IgD-negative memory B cell (primary cell): ENCODE measurements around the gene KCTD21. TPM values are rescaled to one million over a fixed set of nuclear protein-coding genes. Genes with fewer than 3 reads are reported as not detected.
"Not testable (repeated sequence)": the region's sequence is repeated elsewhere in the genome, so short reads cannot be mapped to it uniquely, and the experiment has no call there.

ENCODE experiments used
- H3K27ac Mint-ChIP-seq, 3 donors: one replicate each; pipeline ENCODE4 v1.8.0; 2020 to 2022; ENCODE audit warnings: mild to moderate bottlenecking in 3 of 3, mixed read lengths in 3 of 3, moderate library complexity in 1 of 3
- H3K27me3 Mint-ChIP-seq: one replicate; pipeline ENCODE4 v1.8.0; 2021; ENCODE audit warnings: mixed read lengths
- H3K36me3 Mint-ChIP-seq: one replicate; pipeline ENCODE4 v1.8.0; 2020; ENCODE audit warnings: mild to moderate bottlenecking, mixed read lengths
- H3K4me1 Mint-ChIP-seq, 3 donors: one replicate each; pipeline ENCODE4 v1.8.0; 2020 to 2022; ENCODE audit warnings: mixed read lengths in 3 of 3, mild to moderate bottlenecking in 1 of 3
- H3K4me3 Mint-ChIP-seq, 4 donors: one replicate each; pipeline ENCODE4 v1.8.0; 2020 to 2022; ENCODE audit warnings: mild to moderate bottlenecking in 4 of 4, mixed read lengths in 4 of 4, moderate library complexity in 3 of 4
- H3K9me3 Mint-ChIP-seq, 3 donors: one replicate each; pipeline ENCODE4 v1.8.0; 2020 to 2021; ENCODE audit warnings: mixed read lengths in 3 of 3, mild to moderate bottlenecking in 1 of 3
- polyA plus RNA-seq: library from polyadenylated mRNA; unstranded; fragments of 300-500 nt; fragmentation: Illumina TruSeq; gene quantifications from one replicate; pipeline ENCODE4 v1.2.3, GENCODE V29; 2021

KCTD21 gene, protein sequence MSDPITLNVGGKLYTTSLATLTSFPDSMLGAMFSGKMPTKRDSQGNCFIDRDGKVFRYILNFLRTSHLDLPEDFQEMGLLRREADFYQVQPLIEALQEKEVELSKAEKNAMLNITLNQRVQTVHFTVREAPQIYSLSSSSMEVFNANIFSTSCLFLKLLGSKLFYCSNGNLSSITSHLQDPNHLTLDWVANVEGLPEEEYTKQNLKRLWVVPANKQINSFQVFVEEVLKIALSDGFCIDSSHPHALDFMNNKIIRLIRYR
- polyA plus RNA-seq, result 1.9 TPM

DNA sequence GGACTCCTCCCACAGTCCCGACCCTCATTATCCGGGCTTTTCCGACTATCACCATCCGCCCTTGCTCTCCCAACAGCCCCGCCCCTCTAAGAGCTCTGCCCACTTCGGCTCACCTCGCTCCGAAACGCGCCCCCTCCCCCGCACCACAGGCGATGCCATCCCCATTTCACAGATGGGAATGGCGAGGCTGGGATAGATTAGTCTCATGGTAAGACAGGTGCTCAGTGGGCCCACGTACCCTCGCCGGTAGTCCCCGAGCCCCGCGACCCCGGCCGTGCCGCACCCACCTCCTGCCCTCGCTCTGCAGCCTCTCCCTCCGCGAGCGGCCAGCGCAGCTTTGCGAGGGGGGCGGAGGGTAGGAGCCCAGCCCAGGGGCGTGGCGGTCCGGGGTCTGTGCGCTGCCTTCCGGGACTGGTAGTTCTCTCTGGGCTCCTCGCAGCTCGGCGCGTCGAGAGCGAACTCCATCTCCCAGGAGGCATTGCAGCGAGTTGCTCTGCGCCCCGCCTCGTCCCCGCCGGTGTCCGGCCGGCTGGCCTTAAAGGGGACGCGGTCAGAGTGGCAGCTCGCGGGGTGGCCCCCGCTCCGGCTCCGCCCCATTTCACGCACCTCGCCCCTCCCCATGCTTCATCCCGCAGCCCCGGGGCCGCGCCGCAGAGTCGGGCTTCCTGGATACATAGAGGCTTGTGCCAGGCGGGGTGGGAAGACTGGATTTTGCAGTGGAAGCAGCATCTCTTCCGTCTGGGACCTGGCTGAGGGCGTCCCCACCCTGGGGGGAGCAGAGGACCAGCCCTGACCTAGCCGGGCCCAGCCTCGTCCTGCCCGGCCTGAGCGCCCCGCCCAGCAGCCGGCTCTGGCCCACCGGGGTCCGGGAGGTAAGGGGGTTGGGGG lies at the start of gene KCTD21, which contains the start of gene USP35:
TSS of gene KCTD21 (minus strand) at position 341 of the 888 bp plus-strand sequence. CDS start 14,072 bp downstream, outside the sequence.
TSS of gene USP35 (plus strand) at position 634 of the 888 bp plus-strand sequence. CDS start 7,327 bp downstream, outside the sequence.
- Mint-ChIP-seq H3K36me3 (peaks cover 5% of the 10 kb centered on the region), H3K27me3 (no peaks in the 10 kb centered on the region), H3K4me3 (peak within 1 kb of the TSS; percentile 96 to 99 (median 98)), H3K27ac (peak within 1 kb of the TSS; percentile 81 to 89 (median 84)), H3K9me3 (no peaks in the 10 kb centered on the region), H3K4me1 (peaks cover 16 to 25% (median 22%) of the 10 kb centered on the region in 3 donors)

DNA sequence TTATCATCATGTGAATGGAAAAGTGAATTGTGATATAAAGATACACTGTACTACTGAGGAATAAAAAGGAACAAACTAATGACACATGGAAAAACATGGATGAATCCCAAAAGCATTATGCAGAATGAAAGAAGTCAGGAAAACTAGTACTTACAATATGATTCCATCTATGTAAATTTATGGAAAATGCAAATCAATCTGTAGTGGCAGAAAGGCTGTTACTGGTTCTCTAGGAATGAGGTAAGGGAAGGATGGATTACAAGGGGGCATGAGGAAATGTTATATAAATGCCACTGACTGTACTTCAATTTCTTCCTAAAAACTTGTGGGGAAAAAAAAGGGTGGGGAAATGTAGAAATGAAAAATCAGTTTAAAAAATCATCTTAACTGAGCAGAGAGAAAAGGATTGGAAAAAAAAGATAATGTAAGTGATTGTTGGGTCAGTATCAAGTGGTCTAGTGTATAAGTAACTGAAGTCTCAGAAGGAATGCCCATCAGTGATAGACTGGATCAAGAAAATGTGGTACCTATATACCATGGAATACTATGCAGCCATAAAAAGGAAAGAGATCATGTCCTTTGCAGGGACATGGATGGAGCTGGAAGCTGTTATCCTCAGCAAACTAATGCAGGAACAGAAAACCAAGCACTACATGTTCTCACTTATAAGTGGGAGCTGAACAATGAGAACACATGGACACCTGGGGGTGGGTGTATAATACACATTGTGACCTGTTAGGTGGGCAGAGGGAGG lies 49.0 kb upstream of the KCTD21 start:
- peaks cover 27% of the 10 kb centered on the region for H3K36me3 Mint-ChIP-seq
- no peak overlapping the region for H3K27ac Mint-ChIP-seq
- H3K27me3 Mint-ChIP-seq, result no peaks in the 10 kb centered on the region

DNA sequence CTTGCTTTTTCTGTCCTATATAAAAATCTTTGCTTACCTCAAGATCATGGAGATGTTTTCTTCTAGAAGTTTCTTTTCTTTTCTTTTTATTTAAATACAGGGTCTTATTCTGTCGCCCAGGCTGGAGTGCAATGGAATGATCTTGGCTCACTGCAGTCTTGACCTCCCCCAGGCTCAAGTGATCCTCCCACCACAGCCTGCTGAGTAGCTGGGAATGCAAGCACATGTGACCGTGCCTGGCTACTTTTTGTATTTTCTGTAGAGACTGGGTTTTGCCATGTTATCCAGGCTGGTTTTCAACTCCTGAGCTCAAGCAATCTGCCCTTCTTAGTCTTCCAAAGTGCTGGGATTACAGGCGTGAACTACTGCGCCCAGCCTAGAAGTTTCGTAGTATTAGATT lies 45.6 kb upstream of the KCTD21 start:
- H3K27ac Mint-ChIP-seq, result no peak overlapping the region
- no peaks in the 10 kb centered on the region for H3K27me3 Mint-ChIP-seq
- no peak overlapping the region for H3K4me3 Mint-ChIP-seq
- peaks cover 0 to 5% (median 4%) of the 10 kb centered on the region in 3 donors for H3K4me1 Mint-ChIP-seq
- peaks cover 0 to 8% (median 5%) of the 10 kb centered on the region in 3 donors for H3K9me3 Mint-ChIP-seq
- peaks cover 18% of the 10 kb centered on the region for H3K36me3 Mint-ChIP-seq

More for the DNA sequence above, 49.0 kb upstream of the KCTD21 start:
- Mint-ChIP-seq H3K4me3 (no peak overlapping the region), H3K9me3 (peaks cover 10 to 18% (median 13%) of the 10 kb centered on the region in 3 donors), H3K4me1 (peaks cover 0 to 4% (median 0%) of the 10 kb centered on the region in 3 donors)

DNA sequence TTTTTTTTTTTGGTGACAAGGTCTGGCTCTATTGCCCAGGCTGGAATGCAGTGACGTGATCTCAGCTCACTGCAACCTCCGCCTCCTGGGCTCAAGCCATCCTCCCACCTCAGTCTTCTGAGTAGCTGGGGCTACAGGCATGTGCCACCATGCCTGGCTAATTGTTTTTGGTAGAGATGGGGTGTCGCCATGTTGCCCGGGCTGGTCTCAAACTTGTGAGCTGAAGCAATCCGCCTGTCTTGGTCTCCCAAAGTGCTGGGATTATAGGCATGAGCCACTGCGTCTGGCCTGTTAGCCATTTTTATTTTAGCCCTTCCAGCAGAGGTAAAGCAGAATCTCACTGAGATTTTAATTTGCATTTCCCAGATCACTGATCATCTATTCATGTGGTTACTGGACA lies 44.6 kb upstream of the KCTD21 start:
- H3K4me3 Mint-ChIP-seq, H3K9me3 Mint-ChIP-seq, H3K27ac Mint-ChIP-seq, H3K27me3 Mint-ChIP-seq: not testable (repeated sequence)
- Mint-ChIP-seq H3K36me3 (peaks cover 14% of the 10 kb centered on the region), H3K4me1 (peaks cover 6 to 12% (median 10%) of the 10 kb centered on the region in 3 donors)

DNA sequence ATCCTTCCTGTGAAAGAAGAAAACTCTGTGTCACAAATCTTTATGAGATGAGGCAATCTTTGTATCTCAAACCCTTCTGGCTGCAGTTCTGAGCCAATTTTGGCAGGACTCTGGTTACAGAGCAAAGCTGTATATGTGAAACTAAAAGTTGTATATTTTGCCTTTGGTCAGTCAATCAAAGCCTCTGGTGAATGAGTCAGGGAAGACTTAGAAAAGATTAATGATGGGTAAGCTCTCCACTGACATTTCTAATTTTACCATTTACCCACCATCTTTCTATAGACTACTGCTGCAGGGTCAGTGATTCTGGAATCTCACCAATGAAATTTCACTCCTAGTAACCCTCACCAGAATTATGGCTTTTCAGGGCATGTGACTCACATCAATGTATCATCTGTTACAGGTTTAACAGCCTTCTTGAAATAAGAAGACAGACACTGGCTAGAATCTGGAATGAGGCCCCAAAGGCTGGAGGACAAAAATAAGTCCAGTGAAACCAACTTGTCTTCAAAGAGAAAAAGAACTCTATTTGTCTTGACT lies 43.6 kb upstream of the KCTD21 start:
- H3K9me3 Mint-ChIP-seq, result no peaks in the 10 kb centered on the region
- peaks cover 9 to 17% (median 15%) of the 10 kb centered on the region in 3 donors for H3K4me1 Mint-ChIP-seq
- no peak overlapping the region for H3K4me3 Mint-ChIP-seq
- H3K27me3 Mint-ChIP-seq, result no peaks in the 10 kb centered on the region
- peaks cover 4% of the 10 kb centered on the region for H3K36me3 Mint-ChIP-seq
- no peak overlapping the region for H3K27ac Mint-ChIP-seq

DNA sequence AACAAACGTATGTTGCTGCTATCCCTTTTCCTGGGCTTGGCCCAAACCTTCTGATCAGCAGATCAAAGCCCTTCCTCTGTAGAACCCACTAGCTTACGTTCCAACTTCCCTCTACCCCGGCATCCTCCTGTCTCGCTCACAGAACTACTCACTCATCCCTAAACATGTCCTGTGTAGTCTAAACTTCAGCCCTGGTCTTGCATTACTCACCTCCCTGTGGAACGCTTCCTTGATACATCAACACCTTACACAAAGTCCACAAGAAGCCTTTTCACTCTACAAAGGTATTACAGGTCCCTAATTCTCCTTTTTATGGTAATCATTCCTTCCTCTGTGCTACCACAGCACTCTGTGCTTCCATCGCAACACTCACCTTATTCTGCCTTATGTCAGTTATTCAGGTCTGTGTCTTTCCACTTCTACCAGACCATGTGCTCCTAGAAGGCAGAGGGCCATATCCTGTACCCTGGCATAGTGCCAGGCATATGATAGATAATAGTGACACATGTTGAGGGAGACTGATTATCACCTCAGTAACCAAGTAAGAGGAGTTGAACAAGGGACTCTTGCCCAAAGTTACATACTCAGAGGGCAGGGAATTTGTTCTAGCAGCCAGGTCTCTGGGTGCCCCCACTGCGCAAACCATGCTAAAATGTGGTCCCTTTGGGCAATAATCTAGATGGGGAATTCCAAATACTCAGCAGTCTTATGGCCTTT lies 41.9 kb upstream of the KCTD21 start:
- H3K4me1 Mint-ChIP-seq, result peaks cover 9 to 18% (median 15%) of the 10 kb centered on the region in 3 donors
- no peaks in the 10 kb centered on the region for H3K27me3 Mint-ChIP-seq
- no peaks in the 10 kb centered on the region for H3K9me3 Mint-ChIP-seq
- H3K27ac Mint-ChIP-seq, result no peak overlapping the region
- H3K4me3 Mint-ChIP-seq, result no peak overlapping the region
- H3K36me3 Mint-ChIP-seq, result peaks cover under 1% of the 10 kb centered on the region

DNA sequence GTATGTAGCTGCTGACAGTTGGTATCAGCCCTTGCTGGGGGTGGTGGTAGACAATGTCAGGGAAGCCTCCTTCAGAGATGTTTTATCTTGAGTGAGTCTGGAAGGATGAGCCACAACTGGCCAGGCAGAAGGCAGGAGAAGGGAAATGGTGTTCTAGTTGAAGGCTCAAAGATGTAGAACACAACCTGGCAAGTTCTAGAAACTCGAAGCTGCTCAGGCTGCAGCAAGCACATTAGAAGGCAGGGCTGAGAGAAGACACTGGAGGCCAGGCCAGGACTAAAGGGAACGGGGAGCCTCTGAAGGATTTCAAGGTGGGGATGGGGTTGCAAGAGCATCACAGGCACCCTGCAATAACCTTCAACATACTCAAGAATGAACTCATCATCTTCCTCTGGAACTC lies 40.7 kb upstream of the KCTD21 start:
- H3K27ac Mint-ChIP-seq, result no peak overlapping the region
- H3K36me3 Mint-ChIP-seq, result peaks cover 6% of the 10 kb centered on the region
- no peak overlapping the region for H3K4me3 Mint-ChIP-seq
- no peaks in the 10 kb centered on the region for H3K27me3 Mint-ChIP-seq
- H3K9me3 Mint-ChIP-seq, result no peaks in the 10 kb centered on the region
- peaks cover 16 to 27% (median 20%) of the 10 kb centered on the region in 3 donors for H3K4me1 Mint-ChIP-seq

DNA sequence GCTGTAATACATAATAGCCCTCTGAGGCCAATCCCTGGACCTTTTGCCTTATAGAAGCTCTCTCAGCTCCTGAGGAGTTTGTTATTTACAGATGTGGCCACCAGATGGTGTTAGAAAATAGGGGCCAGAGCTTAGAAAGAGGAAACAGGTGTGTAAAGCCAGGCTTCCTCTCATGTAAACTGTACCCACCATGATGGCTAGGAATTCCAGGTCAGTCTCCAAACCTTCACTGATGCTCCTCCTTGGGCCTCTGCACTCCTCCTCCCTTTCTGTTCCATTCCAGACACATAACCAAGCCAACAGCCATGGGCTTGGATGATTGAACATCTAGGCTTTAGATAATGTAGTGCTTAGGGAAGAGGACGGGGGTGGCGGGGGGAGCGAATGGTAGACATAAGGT lies 40.0 kb upstream of the KCTD21 start:
- Mint-ChIP-seq H3K27me3 (no peaks in the 10 kb centered on the region), H3K4me1 (peaks cover 20 to 31% (median 25%) of the 10 kb centered on the region in 3 donors), H3K9me3 (no peaks in the 10 kb centered on the region), H3K27ac (no peak overlapping the region), H3K4me3 (no peak overlapping the region), H3K36me3 (peaks cover 6% of the 10 kb centered on the region)

DNA sequence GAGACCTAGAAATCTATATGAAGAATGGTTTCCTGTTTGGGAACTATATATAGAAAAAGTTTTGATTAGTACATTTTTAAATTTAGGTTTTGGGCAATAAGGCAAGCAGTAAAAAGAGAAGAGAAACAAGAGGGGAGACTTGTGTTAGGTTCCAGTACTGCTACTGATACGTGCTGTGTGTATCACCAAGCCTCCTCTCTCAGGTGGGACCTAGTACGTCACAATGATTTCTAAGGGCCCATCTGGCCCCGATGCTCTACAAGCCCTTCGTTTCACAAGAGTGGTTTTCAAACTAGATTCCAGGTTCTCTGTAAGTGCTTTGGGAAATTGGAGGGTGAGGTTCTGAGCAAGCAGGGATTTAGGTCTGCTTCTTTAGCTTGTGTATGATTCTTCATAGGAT lies 39.5 kb upstream of the KCTD21 start:
- Mint-ChIP-seq H3K36me3 (peaks cover 6% of the 10 kb centered on the region), H3K27ac (peak overlapping the region in 1 of 3 donors; percentile 41), H3K27me3 (no peaks in the 10 kb centered on the region), H3K9me3 (no peaks in the 10 kb centered on the region), H3K4me3 (peak overlapping the region in 1 of 4 donors; percentile 73), H3K4me1 (peaks cover 22 to 37% (median 29%) of the 10 kb centered on the region in 3 donors)

DNA sequence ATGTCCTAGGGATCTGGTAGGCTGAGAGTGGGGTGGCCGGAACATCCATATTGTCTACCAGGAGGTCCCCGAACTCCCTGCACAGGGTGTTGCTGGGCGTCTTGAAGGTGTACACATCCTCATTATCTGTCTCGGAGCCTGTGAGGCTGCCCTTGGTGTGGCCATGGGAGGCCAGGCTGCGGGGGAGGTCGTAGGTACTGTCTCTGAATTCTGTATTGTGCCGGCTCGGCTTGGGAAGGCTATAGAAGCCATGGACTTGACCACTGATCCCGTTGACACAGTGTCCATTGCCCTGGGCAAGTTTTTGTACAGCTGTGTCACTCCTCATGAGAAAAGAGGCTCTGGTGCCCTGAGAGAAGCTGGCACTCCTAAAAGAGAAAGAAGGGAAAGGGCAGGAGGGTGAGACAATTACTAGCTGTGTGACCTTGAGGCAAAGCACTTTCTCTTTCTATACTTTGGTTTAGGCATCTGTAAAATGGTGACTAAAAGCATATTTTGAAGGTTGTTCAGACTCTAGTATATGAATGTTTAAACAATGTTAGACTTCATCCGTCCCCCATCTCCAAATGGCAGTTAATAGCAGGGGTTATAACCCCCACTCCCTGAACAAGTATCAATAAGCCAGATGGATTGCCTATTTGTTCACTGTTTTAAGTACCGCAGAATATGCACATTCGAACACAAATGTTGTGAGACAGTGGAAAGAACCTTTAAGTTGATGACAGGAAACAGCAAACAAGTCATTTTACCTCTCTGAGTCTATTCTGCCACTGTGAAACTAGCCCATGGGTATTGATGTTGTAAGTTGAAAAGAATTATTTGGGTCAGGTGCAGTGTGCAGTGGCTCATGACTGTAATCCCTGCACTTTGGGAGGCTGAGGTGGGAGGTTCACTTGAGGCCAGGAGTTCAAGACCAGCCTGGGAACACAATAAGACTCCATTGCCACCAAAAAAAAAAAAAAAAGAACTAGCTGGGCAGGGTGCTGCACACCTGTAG lies 38.6 kb upstream of the KCTD21 start:
- Mint-ChIP-seq H3K9me3 (no peaks in the 10 kb centered on the region), H3K4me1 (peaks cover 22 to 37% (median 34%) of the 10 kb centered on the region in 3 donors), H3K27ac (no peak overlapping the region), H3K27me3 (no peaks in the 10 kb centered on the region), H3K4me3 (no peak overlapping the region), H3K36me3 (peaks cover 6% of the 10 kb centered on the region)

DNA sequence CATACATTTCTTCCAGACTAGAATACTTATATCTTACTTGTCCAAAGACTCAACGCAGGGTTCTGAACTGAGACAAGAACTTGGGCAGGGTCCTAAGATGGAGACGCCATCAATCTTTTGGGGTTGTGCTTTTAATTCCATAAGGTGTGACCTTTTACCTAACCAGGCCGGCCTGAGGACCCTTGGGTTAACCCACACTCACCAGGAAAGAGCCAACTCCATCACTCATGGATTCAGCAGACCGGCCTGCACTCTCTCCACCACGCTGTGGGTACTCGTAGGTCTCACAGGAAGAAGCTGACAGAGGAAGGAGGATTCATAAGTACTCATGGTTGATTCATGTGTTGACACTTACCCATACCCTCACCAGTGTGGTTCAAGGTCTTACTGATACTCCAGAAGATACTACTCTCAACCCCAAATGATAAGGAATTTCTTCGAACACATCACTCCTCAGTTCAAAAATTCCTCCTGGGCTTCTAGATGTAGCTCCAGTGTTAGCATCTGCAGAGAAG lies 36.5 kb upstream of the KCTD21 start:
- no peak overlapping the region for H3K4me3 Mint-ChIP-seq
- peaks cover 22 to 34% (median 34%) of the 10 kb centered on the region in 3 donors for H3K4me1 Mint-ChIP-seq
- H3K9me3 Mint-ChIP-seq, result no peaks in the 10 kb centered on the region
- peaks cover 18% of the 10 kb centered on the region for H3K36me3 Mint-ChIP-seq
- peak overlapping the region in 2 of 3 donors; percentile 47 to 76 for H3K27ac Mint-ChIP-seq
- no peaks in the 10 kb centered on the region for H3K27me3 Mint-ChIP-seq

DNA sequence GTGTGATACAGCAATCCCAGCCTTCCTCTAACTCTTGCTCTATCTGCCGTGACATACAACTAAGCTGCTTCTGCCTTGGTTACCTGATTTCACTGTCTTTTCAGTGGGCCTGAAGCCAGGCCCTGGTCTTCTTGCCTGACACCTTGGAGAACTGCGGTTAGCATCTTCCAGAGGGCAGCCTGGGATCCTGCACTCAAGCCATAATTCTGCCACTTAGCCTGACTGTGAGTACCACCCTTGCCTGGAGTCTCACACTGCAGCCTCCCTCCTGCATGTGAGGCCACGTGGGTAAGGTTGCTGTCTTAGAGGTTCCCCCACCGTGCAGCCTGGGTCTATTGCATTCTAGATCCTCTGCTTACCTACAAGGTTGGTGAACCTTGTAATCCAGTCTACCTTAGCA lies 36.1 kb upstream of the KCTD21 start:
- Mint-ChIP-seq H3K36me3 (peaks cover 18% of the 10 kb centered on the region), H3K9me3 (no peaks in the 10 kb centered on the region), H3K4me3 (peak overlapping the region in 1 of 4 donors; percentile 43), H3K27ac (peak overlapping the region in 1 of 3 donors; percentile 47), H3K4me1 (peaks cover 22 to 34% (median 32%) of the 10 kb centered on the region in 3 donors), H3K27me3 (no peaks in the 10 kb centered on the region)
